Measurements from ENCODE around the gene LVRN.
"Not testable (repeated sequence)": the region's sequence is repeated elsewhere in the genome, so short reads cannot be mapped to it uniquely, and the experiment has no call there.

DNA sequence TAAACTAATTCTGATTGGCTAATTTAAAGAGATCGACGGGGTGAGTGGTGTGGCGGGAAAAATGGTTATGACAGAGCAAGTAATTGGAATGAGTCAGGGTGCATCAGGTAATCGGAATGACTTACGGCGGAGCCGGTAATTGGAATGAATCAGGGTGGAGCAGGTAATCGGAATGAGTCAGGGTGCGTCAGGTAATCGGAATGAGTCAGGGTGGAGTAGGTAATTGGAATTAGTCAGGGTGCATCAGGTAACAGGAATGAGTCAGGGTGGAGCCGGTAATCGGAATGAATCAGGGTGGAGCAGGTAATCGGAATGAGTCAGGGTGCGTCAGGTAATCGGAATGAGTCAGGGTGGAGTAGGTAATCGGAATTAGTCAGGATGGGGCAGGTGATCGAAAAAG, 32.1 kb upstream of the LVRN start:
- TF ChIP-seq, protein P1, sequence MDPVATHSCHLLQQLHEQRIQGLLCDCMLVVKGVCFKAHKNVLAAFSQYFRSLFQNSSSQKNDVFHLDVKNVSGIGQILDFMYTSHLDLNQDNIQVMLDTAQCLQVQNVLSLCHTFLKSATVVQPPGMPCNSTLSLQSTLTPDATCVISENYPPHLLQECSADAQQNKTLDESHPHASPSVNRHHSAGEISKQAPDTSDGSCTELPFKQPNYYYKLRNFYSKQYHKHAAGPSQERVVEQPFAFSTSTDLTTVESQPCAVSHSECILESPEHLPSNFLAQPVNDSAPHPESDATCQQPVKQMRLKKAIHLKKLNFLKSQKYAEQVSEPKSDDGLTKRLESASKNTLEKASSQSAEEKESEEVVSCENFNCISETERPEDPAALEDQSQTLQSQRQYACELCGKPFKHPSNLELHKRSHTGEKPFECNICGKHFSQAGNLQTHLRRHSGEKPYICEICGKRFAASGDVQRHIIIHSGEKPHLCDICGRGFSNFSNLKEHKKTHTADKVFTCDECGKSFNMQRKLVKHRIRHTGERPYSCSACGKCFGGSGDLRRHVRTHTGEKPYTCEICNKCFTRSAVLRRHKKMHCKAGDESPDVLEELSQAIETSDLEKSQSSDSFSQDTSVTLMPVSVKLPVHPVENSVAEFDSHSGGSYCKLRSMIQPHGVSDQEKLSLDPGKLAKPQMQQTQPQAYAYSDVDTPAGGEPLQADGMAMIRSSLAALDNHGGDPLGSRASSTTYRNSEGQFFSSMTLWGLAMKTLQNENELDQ (CRISPR knock-in tag; IDR thresholded peaks at IDR 0.05; ENCODE audit: borderline replicate concordance) = not testable (repeated sequence)
- TF ChIP-seq, protein P2, sequence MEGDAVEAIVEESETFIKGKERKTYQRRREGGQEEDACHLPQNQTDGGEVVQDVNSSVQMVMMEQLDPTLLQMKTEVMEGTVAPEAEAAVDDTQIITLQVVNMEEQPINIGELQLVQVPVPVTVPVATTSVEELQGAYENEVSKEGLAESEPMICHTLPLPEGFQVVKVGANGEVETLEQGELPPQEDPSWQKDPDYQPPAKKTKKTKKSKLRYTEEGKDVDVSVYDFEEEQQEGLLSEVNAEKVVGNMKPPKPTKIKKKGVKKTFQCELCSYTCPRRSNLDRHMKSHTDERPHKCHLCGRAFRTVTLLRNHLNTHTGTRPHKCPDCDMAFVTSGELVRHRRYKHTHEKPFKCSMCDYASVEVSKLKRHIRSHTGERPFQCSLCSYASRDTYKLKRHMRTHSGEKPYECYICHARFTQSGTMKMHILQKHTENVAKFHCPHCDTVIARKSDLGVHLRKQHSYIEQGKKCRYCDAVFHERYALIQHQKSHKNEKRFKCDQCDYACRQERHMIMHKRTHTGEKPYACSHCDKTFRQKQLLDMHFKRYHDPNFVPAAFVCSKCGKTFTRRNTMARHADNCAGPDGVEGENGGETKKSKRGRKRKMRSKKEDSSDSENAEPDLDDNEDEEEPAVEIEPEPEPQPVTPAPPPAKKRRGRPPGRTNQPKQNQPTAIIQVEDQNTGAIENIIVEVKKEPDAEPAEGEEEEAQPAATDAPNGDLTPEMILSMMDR (CRISPR knock-in tag; IDR thresholded peaks at IDR 0.05) = not testable (repeated sequence)
- not testable (repeated sequence) for TF ChIP-seq ATM (IDR thresholded peaks at IDR 0.05; ENCODE audit: borderline replicate concordance); POLR2A (IDR thresholded peaks at IDR 0.05; ENCODE audit: insufficient read depth in 1 of 2, low read depth in 2 of 2, low read length in 2 of 2); ERF (CRISPR knock-in tag; IDR thresholded peaks at IDR 0.05); MEIS1 (CRISPR knock-in tag; IDR thresholded peaks at IDR 0.05; ENCODE audit: borderline replicate concordance); EZH2 (conservative IDR thresholded peaks at IDR 0.05; ENCODE audit: low read depth, low read length); RAD21 (CRISPR knock-in tag; IDR thresholded peaks at IDR 0.05)
- TF ChIP-seq, protein P3, sequence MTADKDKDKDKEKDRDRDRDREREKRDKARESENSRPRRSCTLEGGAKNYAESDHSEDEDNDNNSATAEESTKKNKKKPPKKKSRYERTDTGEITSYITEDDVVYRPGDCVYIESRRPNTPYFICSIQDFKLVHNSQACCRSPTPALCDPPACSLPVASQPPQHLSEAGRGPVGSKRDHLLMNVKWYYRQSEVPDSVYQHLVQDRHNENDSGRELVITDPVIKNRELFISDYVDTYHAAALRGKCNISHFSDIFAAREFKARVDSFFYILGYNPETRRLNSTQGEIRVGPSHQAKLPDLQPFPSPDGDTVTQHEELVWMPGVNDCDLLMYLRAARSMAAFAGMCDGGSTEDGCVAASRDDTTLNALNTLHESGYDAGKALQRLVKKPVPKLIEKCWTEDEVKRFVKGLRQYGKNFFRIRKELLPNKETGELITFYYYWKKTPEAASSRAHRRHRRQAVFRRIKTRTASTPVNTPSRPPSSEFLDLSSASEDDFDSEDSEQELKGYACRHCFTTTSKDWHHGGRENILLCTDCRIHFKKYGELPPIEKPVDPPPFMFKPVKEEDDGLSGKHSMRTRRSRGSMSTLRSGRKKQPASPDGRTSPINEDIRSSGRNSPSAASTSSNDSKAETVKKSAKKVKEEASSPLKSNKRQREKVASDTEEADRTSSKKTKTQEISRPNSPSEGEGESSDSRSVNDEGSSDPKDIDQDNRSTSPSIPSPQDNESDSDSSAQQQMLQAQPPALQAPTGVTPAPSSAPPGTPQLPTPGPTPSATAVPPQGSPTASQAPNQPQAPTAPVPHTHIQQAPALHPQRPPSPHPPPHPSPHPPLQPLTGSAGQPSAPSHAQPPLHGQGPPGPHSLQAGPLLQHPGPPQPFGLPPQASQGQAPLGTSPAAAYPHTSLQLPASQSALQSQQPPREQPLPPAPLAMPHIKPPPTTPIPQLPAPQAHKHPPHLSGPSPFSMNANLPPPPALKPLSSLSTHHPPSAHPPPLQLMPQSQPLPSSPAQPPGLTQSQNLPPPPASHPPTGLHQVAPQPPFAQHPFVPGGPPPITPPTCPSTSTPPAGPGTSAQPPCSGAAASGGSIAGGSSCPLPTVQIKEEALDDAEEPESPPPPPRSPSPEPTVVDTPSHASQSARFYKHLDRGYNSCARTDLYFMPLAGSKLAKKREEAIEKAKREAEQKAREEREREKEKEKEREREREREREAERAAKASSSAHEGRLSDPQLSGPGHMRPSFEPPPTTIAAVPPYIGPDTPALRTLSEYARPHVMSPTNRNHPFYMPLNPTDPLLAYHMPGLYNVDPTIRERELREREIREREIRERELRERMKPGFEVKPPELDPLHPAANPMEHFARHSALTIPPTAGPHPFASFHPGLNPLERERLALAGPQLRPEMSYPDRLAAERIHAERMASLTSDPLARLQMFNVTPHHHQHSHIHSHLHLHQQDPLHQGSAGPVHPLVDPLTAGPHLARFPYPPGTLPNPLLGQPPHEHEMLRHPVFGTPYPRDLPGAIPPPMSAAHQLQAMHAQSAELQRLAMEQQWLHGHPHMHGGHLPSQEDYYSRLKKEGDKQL (CRISPR knock-in tag; IDR thresholded peaks at IDR 0.05; ENCODE audit: low read depth) = not testable (repeated sequence)
- TF ChIP-seq, protein P4, sequence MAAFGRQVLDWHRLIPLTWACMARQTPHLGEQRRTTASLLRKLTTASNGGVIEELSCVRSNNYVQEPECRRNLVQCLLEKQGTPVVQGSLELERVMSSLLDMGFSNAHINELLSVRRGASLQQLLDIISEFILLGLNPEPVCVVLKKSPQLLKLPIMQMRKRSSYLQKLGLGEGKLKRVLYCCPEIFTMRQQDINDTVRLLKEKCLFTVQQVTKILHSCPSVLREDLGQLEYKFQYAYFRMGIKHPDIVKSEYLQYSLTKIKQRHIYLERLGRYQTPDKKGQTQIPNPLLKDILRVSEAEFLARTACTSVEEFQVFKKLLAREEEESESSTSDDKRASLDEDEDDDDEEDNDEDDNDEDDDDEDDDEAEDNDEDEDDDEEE (CRISPR knock-in tag; IDR thresholded peaks at IDR 0.05) = not testable (repeated sequence)
- TF ChIP-seq, protein P5, sequence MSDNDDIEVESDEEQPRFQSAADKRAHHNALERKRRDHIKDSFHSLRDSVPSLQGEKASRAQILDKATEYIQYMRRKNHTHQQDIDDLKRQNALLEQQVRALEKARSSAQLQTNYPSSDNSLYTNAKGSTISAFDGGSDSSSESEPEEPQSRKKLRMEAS (IDR thresholded peaks at IDR 0.05) = not testable (repeated sequence)
